ENCODE measurements around the gene FGD2.

- TF ChIP-seq CTCF (IDR thresholded peaks at IDR 0.05): no peak
- no peak for TF ChIP-seq POLR2A (IDR thresholded peaks at IDR 0.05)
These were observed 37.0 kb upstream of the FGD2 start for GRCh38 chr6:36968266-36968977.
